ENCODE data around the gene EPM2A.

EPM2A gene

GRCh38 chr6:145603424-145603833 lies 131.9 kb downstream of the EPM2A start:
- Histone ChIP-seq H3F3A (ENCODE audit: low read depth) (no peaks in the 10 kb centered on the region), H3K27me3 (ENCODE audit: insufficient read depth, low read length, poor library complexity, severe bottlenecking) (no peaks in the 10 kb centered on the region), H2AFZ (ENCODE audit: low read length) (no peak overlapping the region), H3K9ac (ENCODE audit: low read depth, low read length, poor library complexity, severe bottlenecking) (no peak overlapping the region), H3K4me3 (ENCODE audit: low read length, poor library complexity, severe bottlenecking) (no peak overlapping the region), H3K9me3 (ENCODE audit: insufficient read depth, low read depth, low read length) (no peaks in the 10 kb centered on the region), H3K4me1 (ENCODE audit: insufficient read depth, low read length, poor library complexity, severe bottlenecking) (no peaks in the 10 kb centered on the region), H3K79me2 (ENCODE audit: insufficient read depth, low read length) (no peaks in the 10 kb centered on the region), H3K36me3 (ENCODE audit: insufficient read depth, low read length) (no peaks in the 10 kb centered on the region), H3K9me2 (replicated peaks; ENCODE audit: low read depth, low read length) (no peaks in the 10 kb centered on the region), H4K20me1 (ENCODE audit: insufficient read depth, low read length, poor library complexity, severe bottlenecking) (no peaks in the 10 kb centered on the region), H3K4me2 (ENCODE audit: low read depth, low read length, poor library complexity, severe bottlenecking) (no peak overlapping the region)
- TF ChIP-seq EZH2phosphoT487 (IDR thresholded peaks at IDR 0.05; ENCODE audit: borderline replicate concordance) (no peak), CTCF (conservative IDR thresholded peaks at IDR 0.05; ENCODE audit: low read length) (no peak)

DNA sequence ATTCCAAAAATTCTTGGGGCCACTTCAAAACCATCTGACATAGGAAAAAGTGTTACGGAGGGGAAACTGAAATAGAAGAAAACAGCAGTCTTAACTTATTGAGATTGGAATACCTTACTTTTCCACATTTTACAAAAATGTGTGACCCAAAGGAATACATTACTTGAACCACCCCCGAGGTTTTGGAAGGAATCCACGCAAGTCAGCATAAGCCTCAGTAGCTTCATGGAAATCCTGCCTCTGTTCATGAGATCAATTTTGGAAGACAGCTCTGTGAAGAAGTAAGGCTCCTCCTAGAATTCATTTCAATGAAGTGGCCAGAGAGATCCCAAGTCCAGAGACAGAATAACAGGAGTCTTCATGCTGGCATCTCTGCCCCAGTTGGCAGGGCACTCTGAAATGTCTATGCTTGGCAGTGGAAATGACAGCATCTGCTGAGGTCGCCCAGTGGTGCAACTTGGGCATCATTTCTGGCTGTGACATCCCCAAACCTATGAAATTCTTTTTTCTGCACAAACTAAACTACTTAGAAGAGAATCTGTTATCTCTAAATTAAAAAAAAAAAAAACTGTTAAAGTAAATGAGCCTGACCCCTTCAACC lies 132.5 kb downstream of the EPM2A start:
- no peak overlapping the region for H2AFZ ChIP-seq (ENCODE audit: low read length)
- H3K27me3 ChIP-seq (ENCODE audit: insufficient read depth, low read length, poor library complexity, severe bottlenecking), result no peaks in the 10 kb centered on the region
- H3K9me2 ChIP-seq (replicated peaks; ENCODE audit: low read depth, low read length), result no peaks in the 10 kb centered on the region
- no peaks in the 10 kb centered on the region for H3K79me2 ChIP-seq (ENCODE audit: insufficient read depth, low read length)
- TF ChIP-seq CTCF (conservative IDR thresholded peaks at IDR 0.05; ENCODE audit: low read length), result no peak
- TF ChIP-seq EZH2phosphoT487 (IDR thresholded peaks at IDR 0.05; ENCODE audit: borderline replicate concordance), result no peak
- H3K4me1 ChIP-seq (ENCODE audit: insufficient read depth, low read length, poor library complexity, severe bottlenecking), result no peaks in the 10 kb centered on the region
- H3K4me3 ChIP-seq (ENCODE audit: low read length, poor library complexity, severe bottlenecking), result no peak overlapping the region
- H3F3A ChIP-seq (ENCODE audit: low read depth), result no peaks in the 10 kb centered on the region
- no peaks in the 10 kb centered on the region for H4K20me1 ChIP-seq (ENCODE audit: insufficient read depth, low read length, poor library complexity, severe bottlenecking)
- H3K4me2 ChIP-seq (ENCODE audit: low read depth, low read length, poor library complexity, severe bottlenecking), result no peak overlapping the region
- H3K36me3 ChIP-seq (ENCODE audit: insufficient read depth, low read length), result no peaks in the 10 kb centered on the region
- no peak overlapping the region for H3K9ac ChIP-seq (ENCODE audit: low read depth, low read length, poor library complexity, severe bottlenecking)
- H3K9me3 ChIP-seq (ENCODE audit: insufficient read depth, low read depth, low read length), result no peaks in the 10 kb centered on the region

DNA sequence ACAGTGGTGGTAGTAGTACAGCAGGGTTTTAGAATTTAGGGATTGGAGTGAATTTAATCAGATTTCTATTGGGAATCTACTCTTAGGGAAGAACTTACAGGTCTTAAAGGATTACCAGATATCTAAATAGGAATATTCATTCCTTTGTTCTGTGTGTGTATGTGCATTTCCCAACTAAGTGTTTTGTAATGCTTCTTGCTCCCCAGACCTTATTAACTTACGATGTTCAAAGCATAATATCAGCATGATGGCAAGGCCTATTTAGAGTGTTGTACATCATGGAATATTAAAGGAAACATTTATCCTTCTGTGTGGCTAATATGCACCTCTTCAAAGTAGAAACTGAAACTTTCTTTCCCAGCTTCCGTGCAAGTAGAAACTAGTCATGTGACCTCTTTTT lies 133.9 kb downstream of the EPM2A start:
- H3K4me1 ChIP-seq (ENCODE audit: insufficient read depth, low read length, poor library complexity, severe bottlenecking), result no peaks in the 10 kb centered on the region
- H4K20me1 ChIP-seq (ENCODE audit: insufficient read depth, low read length, poor library complexity, severe bottlenecking), result no peaks in the 10 kb centered on the region
- H3K9ac ChIP-seq (ENCODE audit: low read depth, low read length, poor library complexity, severe bottlenecking), result no peak overlapping the region
- no peak overlapping the region for H2AFZ ChIP-seq (ENCODE audit: low read length)
- no peaks in the 10 kb centered on the region for H3K9me2 ChIP-seq (replicated peaks; ENCODE audit: low read depth, low read length)
- TF ChIP-seq CTCF (conservative IDR thresholded peaks at IDR 0.05; ENCODE audit: low read length), result no peak
- TF ChIP-seq EZH2phosphoT487 (IDR thresholded peaks at IDR 0.05; ENCODE audit: borderline replicate concordance), result no peak
- H3K4me3 ChIP-seq (ENCODE audit: low read length, poor library complexity, severe bottlenecking), result no peak overlapping the region
- H3K79me2 ChIP-seq (ENCODE audit: insufficient read depth, low read length), result no peaks in the 10 kb centered on the region
- no peak overlapping the region for H3K4me2 ChIP-seq (ENCODE audit: low read depth, low read length, poor library complexity, severe bottlenecking)
- no peaks in the 10 kb centered on the region for H3K27me3 ChIP-seq (ENCODE audit: insufficient read depth, low read length, poor library complexity, severe bottlenecking)
- H3K9me3 ChIP-seq (ENCODE audit: insufficient read depth, low read depth, low read length), result no peaks in the 10 kb centered on the region
- H3K36me3 ChIP-seq (ENCODE audit: insufficient read depth, low read length), result no peaks in the 10 kb centered on the region
- H3F3A ChIP-seq (ENCODE audit: low read depth), result no peaks in the 10 kb centered on the region

All from Loucy (cell line).